Forelimb muscle (tissue), 1 donor: Measurements from ENCODE around the gene CIC. TPM values are rescaled to one million over a fixed set of nuclear protein-coding genes. Genes with fewer than 3 reads are reported as not detected.

ENCODE experiments used
- DNase-seq: peaks from one replicate; pipeline ENCODE4 v3.0.0-alpha.2; 2013; ENCODE audit warnings: low read depth
- polyA plus RNA-seq: library from polyadenylated mRNA; unstranded; fragments of 120-200 nt; gene quantifications from one replicate; pipeline ENCODE4 v1.2.1, GENCODE V29; 2013; ENCODE audit not compliant: insufficient read length

The CIC gene
- polyA plus RNA-seq, 1 donor = 34.2 TPM

GRCh38 chr19:42277821-42278451, 8.9 kb downstream of the CIC start:
- no peak for DNase-seq

GRCh38 chr19:42278452-42279154, 9.6 kb downstream of the CIC start:
- DNase-seq = no peak

- no peak for DNase-seq
Measured at GRCh38 chr19:42279155-42279901, 10.3 kb downstream of the CIC start.

GRCh38 chr19:42279902-42280814, 11.1 kb downstream of the CIC start:
- DNase-seq = no peak

GRCh38 chr19:42280815-42281145, 11.7 kb downstream of the CIC start:
- no peak for DNase-seq

- DNase-seq = no peak
Measured at GRCh38 chr19:42281146-42281826, 12.2 kb downstream of the CIC start.

GRCh38 chr19:42281827-42282762, 13.0 kb downstream of the CIC start:
- no peak for DNase-seq

- no peak for DNase-seq
Measured at GRCh38 chr19:42282819-42283187, 13.8 kb downstream of the CIC start.

GRCh38 chr19:42283188-42284065, 14.4 kb downstream of the CIC start:
- no peak for DNase-seq

GRCh38 chr19:42284066-42284501, 15.0 kb downstream of the CIC start:
- DNase-seq = no peak

GRCh38 chr19:42284591-42285341, 15.7 kb downstream of the CIC start:
- DNase-seq = no peak

- no peak for DNase-seq
Measured at GRCh38 chr19:42285541-42285941, 16.5 kb downstream of the CIC start.

GRCh38 chr19:42285988-42286348, 16.9 kb downstream of the CIC start:
- no peak for DNase-seq

GRCh38 chr19:42286349-42287016, 17.4 kb downstream of the CIC start:
- DNase-seq = no peak

- no peak for DNase-seq
Measured at GRCh38 chr19:42287017-42287826, 18.2 kb downstream of the CIC start.

GRCh38 chr19:42287827-42288107, 18.7 kb downstream of the CIC start:
- DNase-seq = no peak

- no peak for DNase-seq
Measured at GRCh38 chr19:42288387-42288786, 19.3 kb downstream of the CIC start.
